ENCODE data around the gene NECTIN1.

Gene NECTIN1

DNA sequence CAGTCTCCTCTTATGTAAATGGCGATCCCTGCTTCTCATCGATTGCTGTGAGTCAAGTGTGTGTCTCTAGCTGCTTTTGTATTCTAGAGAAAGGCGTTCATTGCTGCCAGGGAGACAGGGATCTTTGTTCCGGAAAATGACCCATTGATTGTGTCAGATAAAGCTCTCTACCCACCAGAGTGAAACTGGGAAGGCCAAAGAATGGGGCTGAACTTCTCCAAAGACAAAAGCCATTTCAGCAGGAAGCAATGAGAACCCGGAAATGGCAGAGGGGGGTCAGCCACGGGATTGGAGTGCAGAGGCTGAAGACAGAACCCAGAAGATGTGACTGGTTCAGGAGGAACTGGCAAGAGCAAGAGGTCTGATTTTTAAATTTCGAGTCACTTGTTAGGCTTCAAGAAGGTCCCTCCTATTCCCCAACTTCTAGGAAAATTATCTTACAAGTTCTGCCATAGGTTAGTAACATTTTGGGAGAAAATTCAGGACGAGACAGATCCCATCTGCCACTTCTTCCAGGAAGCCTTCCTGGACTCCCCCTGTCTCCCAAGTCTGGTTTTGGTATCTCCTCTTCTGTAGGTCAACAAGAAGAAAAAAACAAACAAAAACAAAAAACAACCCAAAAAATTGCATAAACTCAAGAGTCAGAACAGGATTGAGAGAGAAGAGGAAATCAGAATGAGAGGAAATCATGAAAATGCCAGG lies 110.6 kb downstream of the NECTIN1 start:
- H2AFZ ChIP-seq (ENCODE audit: low read depth, low read length, severe bottlenecking), result no peak overlapping the region
- H3K9ac ChIP-seq (ENCODE audit: low read length), result no peak overlapping the region
- H3K9me2 ChIP-seq (replicated peaks; ENCODE audit: insufficient read depth, low read length), result no peaks in the 10 kb centered on the region
- TF ChIP-seq, protein P1, sequence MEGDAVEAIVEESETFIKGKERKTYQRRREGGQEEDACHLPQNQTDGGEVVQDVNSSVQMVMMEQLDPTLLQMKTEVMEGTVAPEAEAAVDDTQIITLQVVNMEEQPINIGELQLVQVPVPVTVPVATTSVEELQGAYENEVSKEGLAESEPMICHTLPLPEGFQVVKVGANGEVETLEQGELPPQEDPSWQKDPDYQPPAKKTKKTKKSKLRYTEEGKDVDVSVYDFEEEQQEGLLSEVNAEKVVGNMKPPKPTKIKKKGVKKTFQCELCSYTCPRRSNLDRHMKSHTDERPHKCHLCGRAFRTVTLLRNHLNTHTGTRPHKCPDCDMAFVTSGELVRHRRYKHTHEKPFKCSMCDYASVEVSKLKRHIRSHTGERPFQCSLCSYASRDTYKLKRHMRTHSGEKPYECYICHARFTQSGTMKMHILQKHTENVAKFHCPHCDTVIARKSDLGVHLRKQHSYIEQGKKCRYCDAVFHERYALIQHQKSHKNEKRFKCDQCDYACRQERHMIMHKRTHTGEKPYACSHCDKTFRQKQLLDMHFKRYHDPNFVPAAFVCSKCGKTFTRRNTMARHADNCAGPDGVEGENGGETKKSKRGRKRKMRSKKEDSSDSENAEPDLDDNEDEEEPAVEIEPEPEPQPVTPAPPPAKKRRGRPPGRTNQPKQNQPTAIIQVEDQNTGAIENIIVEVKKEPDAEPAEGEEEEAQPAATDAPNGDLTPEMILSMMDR (IDR thresholded peaks at IDR 0.05; ENCODE audit: insufficient read depth, low read length, poor library complexity, severe bottlenecking), result no peak
- no peak for TF ChIP-seq EZH2phosphoT487 (conservative IDR thresholded peaks at IDR 0.05; ENCODE audit: low read length)
- H3K79me2 ChIP-seq (ENCODE audit: insufficient read depth, low read length), result no peaks in the 10 kb centered on the region
- H3F3A ChIP-seq (ENCODE audit: insufficient read depth), result no peaks in the 10 kb centered on the region
- H4K20me1 ChIP-seq (ENCODE audit: low read depth, low read length), result no peaks in the 10 kb centered on the region
- no peaks in the 10 kb centered on the region; the same call in 1 of the 2 replicates for H3K27me3 ChIP-seq (ENCODE audit: low read length)
- H3K27ac ChIP-seq (ENCODE audit: low read depth, low read length), result no peak overlapping the region
- H3K4me2 ChIP-seq (ENCODE audit: low read depth, low read length, poor library complexity, severe bottlenecking), result no peak overlapping the region
- no peaks in the 10 kb centered on the region for H3K9me3 ChIP-seq (ENCODE audit: insufficient read depth, low read length)
- no peaks in the 10 kb centered on the region for H3K36me3 ChIP-seq (ENCODE audit: low read length)
- H3K4me3 ChIP-seq (ENCODE audit: insufficient read depth, low read length, poor library complexity, severe bottlenecking), result no peak overlapping the region

DNA sequence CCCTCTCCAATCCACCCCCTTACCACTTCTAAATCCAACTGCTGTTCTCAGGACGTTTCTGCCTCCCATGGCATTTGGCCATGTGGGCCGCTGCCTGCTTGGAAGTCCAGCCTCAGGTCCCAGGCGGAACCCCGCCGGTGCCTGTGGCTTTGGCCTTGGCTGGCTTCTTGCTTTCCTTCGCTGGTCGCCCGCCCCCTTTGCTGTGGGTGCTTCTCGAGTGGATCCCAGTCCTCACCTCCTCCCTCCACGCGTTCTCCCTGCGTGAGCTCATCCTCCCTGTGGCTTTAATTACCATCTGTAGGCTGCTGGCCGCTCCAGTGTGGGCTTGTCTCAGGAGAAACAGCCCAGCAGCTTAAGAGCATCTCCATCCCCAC lies 111.7 kb downstream of the NECTIN1 start:
- H2AFZ ChIP-seq (ENCODE audit: low read depth, low read length, severe bottlenecking), result no peak overlapping the region

DNA sequence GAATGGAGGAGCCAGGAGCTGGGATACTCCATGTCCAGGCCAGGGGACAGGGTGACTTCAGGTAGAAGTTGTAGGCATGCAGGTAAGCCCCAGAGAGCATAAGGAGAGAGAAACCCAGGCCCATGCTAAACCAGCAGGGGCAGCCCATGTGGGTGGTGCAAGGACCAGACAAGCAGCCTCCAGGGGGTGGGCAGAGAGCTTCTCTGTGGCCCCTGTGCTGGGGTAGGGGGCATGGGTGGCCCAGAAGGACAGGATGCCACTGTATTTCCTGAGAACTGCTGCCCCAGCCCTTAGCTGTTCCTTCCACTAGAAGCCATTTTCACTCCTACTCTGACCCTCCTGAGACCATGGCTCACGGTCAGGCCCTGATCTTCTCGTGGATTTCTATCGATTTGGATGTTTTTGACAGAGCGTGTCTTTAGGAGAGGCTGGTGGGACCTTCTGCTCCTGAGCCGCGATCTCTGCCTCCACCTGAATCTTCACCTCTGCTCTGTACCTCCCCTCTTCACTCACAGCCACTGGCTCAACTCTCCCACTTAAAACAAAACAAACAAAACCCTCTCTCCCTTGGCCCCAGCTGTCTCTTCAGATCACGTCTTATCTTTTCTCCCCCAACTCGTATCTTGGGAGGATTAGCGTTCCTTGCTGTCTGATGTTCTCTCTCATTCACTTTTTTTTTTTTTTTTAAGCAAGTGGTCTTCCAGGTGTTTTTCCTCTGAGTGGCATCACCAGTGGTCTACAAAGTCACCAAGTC lies 112.2 kb downstream of the NECTIN1 start:
- no peaks in the 10 kb centered on the region for H3K9me2 ChIP-seq (replicated peaks; ENCODE audit: insufficient read depth, low read length)
- no peaks in the 10 kb centered on the region for H3K9me3 ChIP-seq (ENCODE audit: insufficient read depth, low read length)
- H3K36me3 ChIP-seq (ENCODE audit: low read length), result no peaks in the 10 kb centered on the region
- H3K4me2 ChIP-seq (ENCODE audit: low read depth, low read length, poor library complexity, severe bottlenecking), result no peak overlapping the region
- H3F3A ChIP-seq (ENCODE audit: insufficient read depth), result no peaks in the 10 kb centered on the region
- no peaks in the 10 kb centered on the region for H4K20me1 ChIP-seq (ENCODE audit: low read depth, low read length)
- no peaks in the 10 kb centered on the region for H3K79me2 ChIP-seq (ENCODE audit: insufficient read depth, low read length)
- no peak for TF ChIP-seq EZH2phosphoT487 (conservative IDR thresholded peaks at IDR 0.05; ENCODE audit: low read length)
- TF ChIP-seq, protein P1 (IDR thresholded peaks at IDR 0.05; ENCODE audit: insufficient read depth, low read length, poor library complexity, severe bottlenecking), result no peak
- no peak overlapping the region for H3K9ac ChIP-seq (ENCODE audit: low read length)
- H3K4me3 ChIP-seq (ENCODE audit: insufficient read depth, low read length, poor library complexity, severe bottlenecking), result no peak overlapping the region
- H3K27ac ChIP-seq (ENCODE audit: low read depth, low read length), result no peak overlapping the region
- H3K27me3 ChIP-seq (ENCODE audit: low read length), result no peaks in the 10 kb centered on the region; the same call in 1 of the 2 replicates
- H2AFZ ChIP-seq (ENCODE audit: low read depth, low read length, severe bottlenecking), result no peak overlapping the region

More for the DNA sequence above, 111.7 kb downstream of the NECTIN1 start:
- H3K27ac ChIP-seq (ENCODE audit: low read depth, low read length), result no peak overlapping the region
- no peaks in the 10 kb centered on the region for H3F3A ChIP-seq (ENCODE audit: insufficient read depth)
- no peak overlapping the region for H3K9ac ChIP-seq (ENCODE audit: low read length)
- TF ChIP-seq, protein P1 (IDR thresholded peaks at IDR 0.05; ENCODE audit: insufficient read depth, low read length, poor library complexity, severe bottlenecking), result no peak
- TF ChIP-seq EZH2phosphoT487 (conservative IDR thresholded peaks at IDR 0.05; ENCODE audit: low read length), result no peak
- H3K27me3 ChIP-seq (ENCODE audit: low read length), result no peaks in the 10 kb centered on the region; the same call in 1 of the 2 replicates
- no peak overlapping the region for H3K4me2 ChIP-seq (ENCODE audit: low read depth, low read length, poor library complexity, severe bottlenecking)
- no peaks in the 10 kb centered on the region for H3K9me3 ChIP-seq (ENCODE audit: insufficient read depth, low read length)
- H3K4me3 ChIP-seq (ENCODE audit: insufficient read depth, low read length, poor library complexity, severe bottlenecking), result no peak overlapping the region
- H3K79me2 ChIP-seq (ENCODE audit: insufficient read depth, low read length), result no peaks in the 10 kb centered on the region
- H3K36me3 ChIP-seq (ENCODE audit: low read length), result no peaks in the 10 kb centered on the region
- no peaks in the 10 kb centered on the region for H4K20me1 ChIP-seq (ENCODE audit: low read depth, low read length)
- H3K9me2 ChIP-seq (replicated peaks; ENCODE audit: insufficient read depth, low read length), result no peaks in the 10 kb centered on the region
